ENCODE measurements around the gene CACNG7.

The CACNG7 gene

DNA sequence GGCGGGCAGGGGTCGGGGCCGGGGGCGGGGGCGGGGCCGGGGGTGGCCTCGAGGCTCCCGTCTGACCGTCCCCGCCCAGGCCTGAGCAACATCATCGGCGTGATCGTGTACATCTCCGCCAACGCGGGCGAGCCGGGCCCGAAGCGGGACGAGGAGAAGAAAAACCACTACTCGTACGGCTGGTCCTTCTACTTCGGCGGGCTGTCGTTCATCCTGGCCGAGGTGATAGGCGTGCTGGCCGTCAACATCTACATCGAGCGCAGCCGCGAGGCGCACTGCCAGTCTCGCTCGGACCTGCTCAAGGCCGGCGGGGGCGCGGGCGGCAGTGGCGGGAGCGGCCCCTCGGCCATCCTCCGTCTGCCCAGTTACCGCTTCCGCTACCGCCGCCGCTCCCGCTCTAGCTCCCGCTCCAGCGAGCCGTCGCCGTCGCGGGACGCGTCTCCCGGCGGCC, 72.9 kb downstream of the CACNG7 start:
- no peak for DNase-seq (ENCODE audit: low read depth in 2 of 2)

DNA sequence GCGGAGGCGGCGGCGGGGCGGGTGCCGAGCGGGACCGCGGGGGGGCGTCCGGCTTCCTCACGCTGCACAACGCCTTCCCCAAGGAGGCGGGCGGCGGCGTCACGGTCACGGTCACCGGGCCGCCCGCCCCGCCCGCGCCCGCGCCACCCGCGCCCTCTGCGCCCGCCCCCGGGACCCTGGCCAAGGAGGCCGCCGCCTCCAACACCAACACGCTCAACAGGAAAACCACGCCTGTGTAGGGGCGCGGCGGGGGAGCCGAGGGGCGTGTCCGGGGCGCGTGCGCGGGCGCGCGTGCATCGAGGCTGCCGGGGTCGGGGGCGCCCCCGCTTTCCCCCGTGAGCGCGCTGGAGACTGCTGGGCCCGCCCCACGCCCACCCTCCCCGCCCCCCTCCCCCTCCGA, 73.5 kb downstream of the CACNG7 start:
- no peak for DNase-seq (ENCODE audit: low read depth in 2 of 2)

DNA sequence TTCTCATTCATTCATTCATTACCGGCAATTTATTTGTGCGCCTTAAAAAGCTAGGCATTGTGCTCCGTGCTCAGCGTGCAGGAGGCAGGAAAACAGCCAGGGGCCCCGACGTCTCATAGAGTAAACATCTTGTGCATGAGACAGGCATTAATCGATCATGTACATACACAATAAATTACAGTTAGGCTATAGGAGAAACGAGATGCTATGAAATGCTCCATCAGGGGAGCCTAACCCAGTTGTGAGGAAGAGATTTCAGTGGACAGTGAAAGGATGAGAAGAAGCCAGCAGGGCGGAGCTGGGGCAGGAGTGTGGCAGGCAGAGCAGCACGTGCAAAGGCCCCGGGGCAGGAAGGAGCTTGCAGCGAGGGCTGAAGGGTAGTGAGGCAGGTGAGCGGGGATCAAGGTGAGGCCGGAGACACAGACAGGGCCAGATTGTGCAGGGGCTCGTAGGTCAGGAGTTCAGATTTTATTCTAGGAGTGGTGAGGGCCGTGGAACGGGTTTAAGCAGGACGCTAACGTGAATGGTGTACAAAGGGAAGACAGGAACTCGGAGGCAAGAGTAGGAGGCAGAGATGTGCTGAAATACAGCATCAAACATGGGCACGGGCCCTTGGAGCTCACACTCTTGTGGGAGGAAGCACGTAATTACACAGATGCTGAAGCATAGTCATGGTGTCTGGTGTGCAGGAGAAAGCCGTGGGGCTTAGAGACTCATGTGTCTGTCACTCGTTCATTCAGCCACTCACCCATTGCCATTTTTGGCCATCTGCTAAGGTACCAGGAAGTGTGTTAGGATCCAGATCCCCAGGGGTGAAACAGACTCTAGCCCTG, 74.6 kb downstream of the CACNG7 start:
- DNase-seq (ENCODE audit: low read depth in 2 of 2): no peak

DNA sequence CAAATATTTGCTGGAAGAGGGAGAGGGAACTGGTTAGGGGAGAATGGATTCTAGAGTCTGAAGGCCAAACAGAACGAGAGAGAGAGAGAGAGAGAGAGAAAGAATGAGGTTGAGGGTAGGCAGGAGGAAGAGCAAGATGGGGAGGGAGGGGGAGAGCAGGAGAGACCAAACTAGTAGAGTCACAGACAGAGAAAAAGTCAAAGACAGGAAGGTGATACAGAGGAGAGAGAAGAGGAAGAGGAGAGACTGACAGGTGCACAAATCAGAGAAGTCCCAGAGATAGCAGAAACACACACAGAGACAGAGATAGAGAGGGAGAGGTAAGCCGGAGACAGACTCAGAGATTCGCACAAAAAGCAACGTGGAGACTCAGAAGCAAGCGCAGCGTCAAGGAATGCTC, 76.8 kb downstream of the CACNG7 start:
- no peak for DNase-seq (ENCODE audit: low read depth in 2 of 2)

GRCh38 chr19:53988981-53989380, 79.9 kb downstream of the CACNG7 start:
- DNase-seq (ENCODE audit: low read depth in 2 of 2): no peak

- no peak for DNase-seq (ENCODE audit: low read depth in 2 of 2)
Observed at GRCh38 chr19:53989600-53990533, 80.8 kb downstream of the CACNG7 start.

DNA sequence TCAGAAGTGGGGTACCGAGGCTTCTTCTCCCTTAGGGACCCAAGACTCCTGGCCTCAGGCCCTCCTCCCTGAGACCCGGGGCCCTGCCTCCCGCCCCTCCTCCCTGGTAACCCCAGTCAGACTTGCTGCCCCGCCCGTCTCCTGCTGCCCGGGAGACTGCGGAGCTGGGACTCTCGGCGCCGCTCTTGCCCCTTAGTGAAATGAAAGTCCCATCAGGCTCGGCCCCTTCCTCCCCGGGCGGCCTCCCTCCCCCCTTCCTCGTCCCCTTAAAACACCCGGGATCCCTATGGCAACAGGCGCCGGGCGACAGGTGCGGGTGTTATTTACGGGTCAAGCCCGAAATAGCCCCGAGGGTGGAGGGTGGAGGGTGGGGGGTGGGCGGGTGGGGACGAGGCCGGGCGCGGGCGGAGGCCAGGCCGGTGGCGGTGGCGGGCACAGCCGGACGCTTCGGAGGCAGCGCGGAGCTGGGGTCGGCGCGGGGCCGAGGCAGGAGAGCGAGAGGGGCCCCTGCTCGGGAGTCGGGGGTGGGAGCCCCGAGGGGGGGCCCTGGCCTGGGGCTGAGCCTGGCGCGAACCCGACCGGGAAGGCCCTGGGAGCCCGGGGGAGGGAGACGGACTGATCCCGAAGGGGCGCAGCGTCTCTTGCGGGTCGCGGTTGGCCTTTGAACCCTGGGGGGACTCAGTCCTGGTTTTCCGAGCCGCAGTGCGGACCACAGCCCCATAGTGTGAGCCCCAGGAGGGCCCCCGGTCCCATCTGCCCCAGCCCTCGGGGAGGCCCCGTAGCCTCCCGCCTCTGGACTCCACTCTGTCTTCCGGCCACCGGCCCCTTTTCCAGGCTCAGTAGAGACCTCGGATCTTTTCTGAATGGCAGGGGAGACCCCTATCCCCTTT, 82.4 kb downstream of the CACNG7 start, which contains the start of gene CACNG6:
TSS of gene CACNG6 (plus strand) at position 414 of the 890 bp plus-strand sequence. CDS start 1,241 bp downstream, outside the sequence.
- DNase-seq (ENCODE audit: low read depth in 2 of 2): no peak

- DNase-seq (ENCODE audit: low read depth in 2 of 2): no peak
Observed at GRCh38 chr19:53992211-53992610, 83.1 kb downstream of the CACNG7 start.

GRCh38 chr19:53992815-53993214, 83.7 kb downstream of the CACNG7 start:
- no peak for DNase-seq (ENCODE audit: low read depth in 2 of 2)

DNA sequence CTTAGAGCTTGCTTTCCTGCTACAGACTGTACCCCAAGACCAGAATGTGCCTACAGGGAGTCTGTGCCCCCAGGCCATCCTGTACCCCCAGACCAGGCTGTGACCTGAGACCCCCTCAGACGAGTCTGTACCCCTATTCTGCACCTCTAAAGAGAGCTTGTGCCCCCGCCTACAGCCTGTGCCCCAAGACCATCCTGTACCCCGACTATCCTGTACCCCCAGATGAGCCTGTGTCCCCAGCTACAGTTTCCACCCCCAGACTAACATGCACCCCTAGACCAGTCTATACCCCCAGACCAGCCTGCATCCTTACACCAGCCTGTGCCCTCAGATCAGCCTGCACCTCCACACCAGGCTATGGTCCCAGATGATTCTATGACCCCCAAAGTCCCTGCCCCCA, 84.4 kb downstream of the CACNG7 start:
- DNase-seq (ENCODE audit: low read depth in 2 of 2): no peak
